Heart left ventricle (tissue), 13 donors: Measurements from ENCODE around the gene MIS12.

Experiments
- CTCF ChIP-seq, 12 donors: fragments of 200-600 bp; sonication (generic) in 4 of 12; IDR thresholded peaks; one replicate each; pipeline versions ENCODE4 v1.5.0 to v1.8.0; 2018 to 2022; ENCODE audit warnings: antibody characterized with exemption in 12 of 12, mild to moderate bottlenecking in 5 of 12
- POLR2A ChIP-seq, 2 donors: fragments of 450-650 bp; IDR thresholded peaks; one replicate each; pipeline ENCODE4 v1.6.1; 2017; ENCODE audit warnings: antibody characterized with exemption in 2 of 2, mild to moderate bottlenecking in 2 of 2, moderate library complexity in 2 of 2
- donor health status: ischemic (EF 13 %, LVEDD 7.1; RV severe dilation, severe dysfunction).
- donor health status: DM: no; HTN: yes; CAD: no.
- donor health status: DM: no; HTN: no; CAD: no.
- donor health status: ischemic (EF 25% LVEDD 6.9; RV normal size, moderate dysfunction).
- donor health status: ischemic (EF 25% LVEDD 5.7; RV mildly dilated, moderate dysfunction).
- donor health status: ischemic (EF 35%, LVEDD 5.7; RV mildly dilated, moderate dysfunction).
- donor health status: nonischemic (EF 11% LVEDD 7.7; RV severe dilation, severe dysfunction).
- donor health status: DM: yes; HTN: yes; CAD: no.
- donor health status: PGD.
- donor health status: ischemic (EF 29% LVEDD 5.4; RV normal size, mild dysfunction).
- donor health status: nonischemic (EF 23%, LVEDD 6.1; RV moderate dilation, normal function).

DNA sequence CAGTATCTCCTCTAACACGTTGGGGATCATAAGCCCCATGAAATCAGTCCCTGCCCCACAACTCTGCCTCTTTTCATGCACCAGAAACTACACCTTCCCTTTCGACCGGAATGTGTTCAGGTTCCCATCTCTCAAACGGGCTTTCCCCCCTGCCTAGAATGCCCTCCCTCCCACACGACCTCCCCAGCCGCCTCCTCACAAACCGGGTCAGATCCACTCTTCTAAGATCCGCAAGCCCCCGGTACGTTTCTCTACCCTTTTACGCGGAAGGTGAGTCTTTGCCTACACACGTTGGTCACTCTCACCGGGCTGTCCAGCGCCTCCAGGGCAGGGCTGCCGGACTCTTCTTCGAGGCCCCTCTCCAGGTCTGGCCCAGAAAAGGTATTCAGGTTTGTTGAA, 18.3 kb upstream of the MIS12 start:
- TF ChIP-seq CTCF (IDR thresholded peaks at IDR 0.05): no peak
- TF ChIP-seq POLR2A (IDR thresholded peaks at IDR 0.05): no peak
